ENCODE results near the gene ZSCAN32.

DNA sequence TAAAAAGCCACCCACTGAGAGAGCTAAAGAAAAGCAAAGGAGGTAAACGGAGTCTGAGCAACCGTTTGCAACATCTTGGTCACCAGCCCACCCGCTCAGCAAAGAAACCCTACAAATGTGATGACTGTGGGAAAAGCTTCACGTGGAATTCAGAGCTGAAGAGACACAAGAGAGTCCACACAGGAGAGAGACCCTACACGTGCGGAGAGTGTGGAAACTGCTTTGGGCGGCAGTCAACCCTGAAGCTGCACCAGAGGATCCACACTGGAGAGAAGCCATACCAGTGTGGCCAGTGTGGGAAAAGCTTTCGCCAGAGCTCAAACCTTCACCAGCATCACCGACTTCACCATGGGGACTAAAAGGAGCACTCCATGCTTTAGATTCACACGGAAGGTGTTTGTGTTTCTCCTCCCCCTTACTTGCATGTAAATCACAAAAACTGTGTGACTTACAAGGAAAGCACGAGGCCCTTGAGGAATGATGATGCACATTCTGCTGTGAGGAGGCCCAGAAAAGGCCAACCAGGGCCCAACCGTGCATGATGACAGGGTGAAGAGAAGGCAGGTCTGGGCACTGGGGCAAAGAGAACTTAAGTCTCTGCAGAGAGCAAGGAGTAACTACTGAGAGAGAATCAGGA lies 7.9 kb upstream of the ZSCAN32 start:
- no peak for TF ChIP-seq POLR2A (IDR thresholded peaks at IDR 0.05)
- TF ChIP-seq, protein P1, sequence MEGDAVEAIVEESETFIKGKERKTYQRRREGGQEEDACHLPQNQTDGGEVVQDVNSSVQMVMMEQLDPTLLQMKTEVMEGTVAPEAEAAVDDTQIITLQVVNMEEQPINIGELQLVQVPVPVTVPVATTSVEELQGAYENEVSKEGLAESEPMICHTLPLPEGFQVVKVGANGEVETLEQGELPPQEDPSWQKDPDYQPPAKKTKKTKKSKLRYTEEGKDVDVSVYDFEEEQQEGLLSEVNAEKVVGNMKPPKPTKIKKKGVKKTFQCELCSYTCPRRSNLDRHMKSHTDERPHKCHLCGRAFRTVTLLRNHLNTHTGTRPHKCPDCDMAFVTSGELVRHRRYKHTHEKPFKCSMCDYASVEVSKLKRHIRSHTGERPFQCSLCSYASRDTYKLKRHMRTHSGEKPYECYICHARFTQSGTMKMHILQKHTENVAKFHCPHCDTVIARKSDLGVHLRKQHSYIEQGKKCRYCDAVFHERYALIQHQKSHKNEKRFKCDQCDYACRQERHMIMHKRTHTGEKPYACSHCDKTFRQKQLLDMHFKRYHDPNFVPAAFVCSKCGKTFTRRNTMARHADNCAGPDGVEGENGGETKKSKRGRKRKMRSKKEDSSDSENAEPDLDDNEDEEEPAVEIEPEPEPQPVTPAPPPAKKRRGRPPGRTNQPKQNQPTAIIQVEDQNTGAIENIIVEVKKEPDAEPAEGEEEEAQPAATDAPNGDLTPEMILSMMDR (IDR thresholded peaks at IDR 0.05): no peak
- no peak for TF ChIP-seq POLR2AphosphoS5 (IDR thresholded peaks at IDR 0.05)
- TF ChIP-seq EP300 (IDR thresholded peaks at IDR 0.05; ENCODE audit: low read depth): no peak
